HepG2 (cell line): ENCODE measurements around the gene TRAPPC1. TPM values are rescaled to one million over a fixed set of nuclear protein-coding genes. Genes with fewer than 3 reads are reported as not detected.

Source experiments
- CHCHD3 ChIP-seq: sonication (generic); formaldehyde crosslinking; IDR thresholded peaks from 2 replicates; pipeline ENCODE4 v1.8.0; 2022; ENCODE audit warnings: mild to moderate bottlenecking, missing genetic modification reagents, moderate library complexity
- FIP1L1 ChIP-seq: fragments of 200-400 bp; formaldehyde crosslinking; IDR thresholded peaks from 2 replicates; pipeline ENCODE4 v1.6.1; 2018; ENCODE audit warnings: low read depth, mild to moderate bottlenecking, low read length, moderate library complexity, borderline replicate concordance; ENCODE audit not compliant: insufficient read depth
- HNF1B ChIP-seq: sonication (generic); formaldehyde crosslinking; IDR thresholded peaks from 2 replicates; pipeline ENCODE4 v1.5.1; 2020; ENCODE audit warnings: mild to moderate bottlenecking, moderate library complexity, missing genetic modification reagents
- MEIS2 ChIP-seq: sonication (generic); formaldehyde crosslinking; IDR thresholded peaks from 2 replicates; pipeline ENCODE4 v1.9.0; 2021; ENCODE audit warnings: mild to moderate bottlenecking, missing genetic modification reagents
- MYNN ChIP-seq: sonication (generic); formaldehyde crosslinking; IDR thresholded peaks from 2 replicates; pipeline ENCODE4 v1.4.0; 2020; ENCODE audit warnings: mild to moderate bottlenecking, low read depth, missing genetic modification reagents
- NR2C2 ChIP-seq: sonication (generic); formaldehyde crosslinking; IDR thresholded peaks from 2 replicates; pipeline ENCODE4 v1.4.0; 2020; ENCODE audit warnings: missing genetic modification reagents, mild to moderate bottlenecking, moderate library complexity, borderline replicate concordance
- PAWR ChIP-seq: sonication (generic); formaldehyde crosslinking; IDR thresholded peaks from 2 replicates; pipeline ENCODE4 v1.4.0; 2020; ENCODE audit warnings: missing genetic modification reagents, mild to moderate bottlenecking, borderline replicate concordance
- PLSCR1 ChIP-seq: sonication (generic); formaldehyde crosslinking; IDR thresholded peaks from 2 replicates; pipeline ENCODE4 v1.5.0; 2020; ENCODE audit warnings: missing genetic modification reagents, mild to moderate bottlenecking, borderline replicate concordance
- SNAPC2 ChIP-seq: sonication (generic); formaldehyde crosslinking; IDR thresholded peaks from 2 replicates; pipeline ENCODE4 v1.8.1; 2022; ENCODE audit warnings: mild to moderate bottlenecking, missing genetic modification reagents
- TEF ChIP-seq: sonication (generic); formaldehyde crosslinking; IDR thresholded peaks from 2 replicates; pipeline ENCODE4 v1.5.0; 2020; ENCODE audit warnings: missing genetic modification reagents
- ZBTB7B ChIP-seq: sonication (generic); formaldehyde crosslinking; IDR thresholded peaks from 2 replicates; pipeline ENCODE4 v1.4.0; 2020; ENCODE audit warnings: missing genetic modification reagents
- ZNF235 ChIP-seq: sonication (generic); formaldehyde crosslinking; IDR thresholded peaks from 2 replicates; pipeline ENCODE4 v1.8.1; 2023; ENCODE audit warnings: mild to moderate bottlenecking, missing genetic modification reagents, borderline replicate concordance
- ZNF24 ChIP-seq: fragments of 450-650 bp; IDR thresholded peaks from 2 replicates; pipeline ENCODE4 v1.6.1; 2017; ENCODE audit warnings: antibody characterized with exemption, mild to moderate bottlenecking
- ZNF33B ChIP-seq: sonication (generic); formaldehyde crosslinking; IDR thresholded peaks from 2 replicates; pipeline ENCODE4 v1.5.1; 2020; ENCODE audit warnings: mild to moderate bottlenecking, missing genetic modification reagents
- ZNF512B ChIP-seq: sonication (generic); formaldehyde crosslinking; IDR thresholded peaks from 2 replicates; pipeline ENCODE4 v1.5.1; 2020; ENCODE audit warnings: missing genetic modification reagents, mild to moderate bottlenecking, borderline replicate concordance
- ZNF614 ChIP-seq: IDR thresholded peaks from 2 replicates; pipeline ENCODE4 v1.6.1; 2018; ENCODE audit warnings: missing biosample characterization, missing genetic modification reagents, inconsistent platforms, borderline replicate concordance
- ZNF709 ChIP-seq: sonication (generic); formaldehyde crosslinking; IDR thresholded peaks from 2 replicates; pipeline ENCODE4 v1.5.0; 2020; ENCODE audit warnings: mild to moderate bottlenecking, missing genetic modification reagents
- ZNF720 ChIP-seq: sonication (generic); formaldehyde crosslinking; IDR thresholded peaks from 2 replicates; pipeline ENCODE4 v1.4.0; 2020; ENCODE audit warnings: missing genetic modification reagents
- ZNF790 ChIP-seq: sonication (generic); formaldehyde crosslinking; IDR thresholded peaks from 2 replicates; pipeline ENCODE4 v1.8.0; 2022; ENCODE audit warnings: missing genetic modification reagents, mild to moderate bottlenecking, borderline replicate concordance
- ZNF891 ChIP-seq: sonication (generic); formaldehyde crosslinking; IDR thresholded peaks from 2 replicates; pipeline ENCODE4 v1.5.0; 2020; ENCODE audit warnings: mild to moderate bottlenecking, missing genetic modification reagents
- ZZZ3 ChIP-seq: sonication (generic); formaldehyde crosslinking; IDR thresholded peaks from 2 replicates; pipeline ENCODE4 v1.4.0; 2020; ENCODE audit warnings: missing genetic modification reagents, mild to moderate bottlenecking, borderline replicate concordance
- polyA plus RNA-seq, 8 experiments: library from polyadenylated mRNA; depleted of rRNA in 3 of 8; stranded (reverse) in 7 of 8; unstranded in 1 of 8; fragments of >200 nt; fragmentation: Illumina TruSeq in 4 of 8; extraction: Trizol in 4 of 8; gene quantifications; 2 replicates each; pipeline versions ENCODE4 v1.2.1 to v1.2.3, GENCODE V29; 2011 to 2016; ENCODE audit warnings: low read depth in 4 of 8, missing spikeins in 1 of 8, mixed read lengths in 1 of 8; ENCODE audit not compliant: insufficient read depth in 1 of 8
- total RNA-seq, 5 experiments: library from RNA; depleted of rRNA; stranded (reverse); fragments of >200 nt; fragmentation: Illumina TruSeq; extraction: Trizol; gene quantifications; 2 replicates each; pipeline ENCODE4 v1.2.3, GENCODE V29; 2016; ENCODE audit warnings: low read depth in 1 of 5
- TF ChIP-seq, protein P1 (sequence below): sonication (generic); formaldehyde crosslinking; IDR thresholded peaks from 2 replicates; pipeline ENCODE4 v1.4.0; 2020; ENCODE audit warnings: missing genetic modification reagents

Gene TRAPPC1
- total and polyA plus RNA-seq, 2 of the 13 experiments (the other 11 are each of a cell fraction or from before 2014, with no cell fraction given), result 28.1 to 44.9 TPM

DNA sequence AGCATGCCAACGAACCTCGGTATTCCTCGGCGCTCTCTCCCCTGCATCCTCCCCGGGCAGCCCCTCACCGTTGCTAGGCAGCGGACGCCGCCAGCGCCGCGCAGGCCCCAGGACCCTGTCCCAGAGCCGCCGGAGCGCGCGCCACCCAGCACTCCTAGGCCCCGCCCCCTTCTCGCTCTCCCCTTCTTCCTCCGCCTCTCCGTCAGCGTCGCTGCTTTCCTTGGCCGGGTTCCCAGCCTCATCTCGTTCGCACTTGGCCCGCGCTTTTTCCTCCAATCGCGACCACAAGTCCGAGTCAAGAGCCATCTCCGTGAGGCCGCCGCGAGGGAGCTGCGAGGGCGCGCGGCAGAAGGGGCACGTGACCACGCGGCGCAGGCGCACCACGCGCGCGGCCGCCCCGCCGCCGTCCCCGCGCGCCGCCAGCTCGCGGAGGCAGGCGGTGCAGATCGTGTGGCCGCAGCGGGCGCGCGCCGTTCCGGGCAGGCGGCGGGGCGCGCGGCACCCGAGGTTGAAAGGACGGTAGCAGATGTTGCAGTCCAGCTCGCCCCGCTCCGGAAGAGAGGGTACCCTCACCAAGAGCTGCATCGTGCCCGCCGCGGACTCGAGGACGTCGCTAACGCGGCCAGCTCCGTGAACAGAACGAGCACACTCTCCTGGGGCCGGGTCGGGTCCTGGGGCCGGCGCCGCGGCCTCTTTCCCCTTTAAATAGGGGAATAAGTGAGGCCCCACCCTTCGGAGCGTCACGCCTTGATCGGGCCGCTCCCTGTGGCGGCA is 15.9 kb downstream of the TRAPPC1 start, which contains the start of gene RNF227 (continued):
- no peak for TF ChIP-seq ZNF512B (CRISPR knock-in tag)
- TF ChIP-seq PAWR (CRISPR knock-in tag), result no peak
- no peak for TF ChIP-seq ZNF720 (CRISPR knock-in tag)
- peak; percentile 62; the same call in 1 of the 2 replicates for TF ChIP-seq TEF (CRISPR knock-in tag)
- peak; percentile 77; the same call in 1 of the 2 replicates for TF ChIP-seq ZNF709 (CRISPR knock-in tag)
- TF ChIP-seq FIP1L1, result no peak
- TF ChIP-seq PLSCR1 (CRISPR knock-in tag), result no peak
- no peak for TF ChIP-seq MYNN
- TF ChIP-seq ZNF33B (CRISPR knock-in tag), result peak; percentile 85; the same call in 1 of the 2 replicates
- TF ChIP-seq ZZZ3, result no peak
- TF ChIP-seq ZNF235, result no peak
- TF ChIP-seq ZNF891, result peak; percentile 89; the same call in 1 of the 2 replicates
- no peak for TF ChIP-seq ZNF614
- peak; percentile 74; the same call in 1 of the 2 replicates for TF ChIP-seq MEIS2 (CRISPR knock-in tag)
- no peak for TF ChIP-seq NR2C2 (CRISPR knock-in tag)
- 0 out of 2 replicates have a peak, but pooled peaks have one; percentile 30 for TF ChIP-seq ZBTB7B (CRISPR knock-in tag)
- no peak for TF ChIP-seq SNAPC2
- TF ChIP-seq ZNF24, result no peak
- TF ChIP-seq ZNF790 (CRISPR knock-in tag), result peak; percentile 63; the same call in 1 of the 2 replicates
- peak; percentile 55; the same call in 1 of the 2 replicates for TF ChIP-seq CHCHD3 (CRISPR knock-in tag)
- 0 out of 2 replicates have a peak, but pooled peaks have one; percentile 7 for TF ChIP-seq HNF1B (CRISPR knock-in tag)
- TF ChIP-seq, protein P1, sequence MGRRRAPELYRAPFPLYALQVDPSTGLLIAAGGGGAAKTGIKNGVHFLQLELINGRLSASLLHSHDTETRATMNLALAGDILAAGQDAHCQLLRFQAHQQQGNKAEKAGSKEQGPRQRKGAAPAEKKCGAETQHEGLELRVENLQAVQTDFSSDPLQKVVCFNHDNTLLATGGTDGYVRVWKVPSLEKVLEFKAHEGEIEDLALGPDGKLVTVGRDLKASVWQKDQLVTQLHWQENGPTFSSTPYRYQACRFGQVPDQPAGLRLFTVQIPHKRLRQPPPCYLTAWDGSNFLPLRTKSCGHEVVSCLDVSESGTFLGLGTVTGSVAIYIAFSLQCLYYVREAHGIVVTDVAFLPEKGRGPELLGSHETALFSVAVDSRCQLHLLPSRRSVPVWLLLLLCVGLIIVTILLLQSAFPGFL, result 0 out of 2 replicates have a peak, but pooled peaks have one; percentile 33
